Activated naive CD8-positive, alpha-beta T cell treated with anti-CD3 and anti-CD28 coated beads, Interleukin-2, amount 50 U/mL, for 24 hours (primary cell): Measurements from ENCODE around the gene DMP1.

Experiments
- ATAC-seq: fragments of 150-1000 bp; cut with Tn5 transposase; one replicate; pipeline ENCODE4 v1.10.0; 2021
- DNase-seq: peaks from one replicate; pipeline ENCODE4 v3.0.0; 2021
- H3K27ac Mint-ChIP-seq: one replicate; pipeline ENCODE4 v1.8.0; 2021; ENCODE audit warnings: mild to moderate bottlenecking, mixed read lengths
- H3K27me3 Mint-ChIP-seq: one replicate; pipeline ENCODE4 v1.8.0; 2021; ENCODE audit warnings: mixed read lengths
- H3K36me3 Mint-ChIP-seq: one replicate; pipeline ENCODE4 v1.8.0; 2021; ENCODE audit warnings: low read depth, mixed read lengths
- H3K4me1 Mint-ChIP-seq: one replicate; pipeline ENCODE4 v1.8.0; 2021; ENCODE audit warnings: mixed read lengths
- H3K4me3 Mint-ChIP-seq: one replicate; pipeline ENCODE4 v1.8.0; 2021; ENCODE audit warnings: mild to moderate bottlenecking, moderate library complexity, mixed read lengths
- H3K9me3 Mint-ChIP-seq: one replicate; pipeline ENCODE4 v1.8.0; 2021; ENCODE audit warnings: mixed read lengths

The DMP1 gene, protein sequence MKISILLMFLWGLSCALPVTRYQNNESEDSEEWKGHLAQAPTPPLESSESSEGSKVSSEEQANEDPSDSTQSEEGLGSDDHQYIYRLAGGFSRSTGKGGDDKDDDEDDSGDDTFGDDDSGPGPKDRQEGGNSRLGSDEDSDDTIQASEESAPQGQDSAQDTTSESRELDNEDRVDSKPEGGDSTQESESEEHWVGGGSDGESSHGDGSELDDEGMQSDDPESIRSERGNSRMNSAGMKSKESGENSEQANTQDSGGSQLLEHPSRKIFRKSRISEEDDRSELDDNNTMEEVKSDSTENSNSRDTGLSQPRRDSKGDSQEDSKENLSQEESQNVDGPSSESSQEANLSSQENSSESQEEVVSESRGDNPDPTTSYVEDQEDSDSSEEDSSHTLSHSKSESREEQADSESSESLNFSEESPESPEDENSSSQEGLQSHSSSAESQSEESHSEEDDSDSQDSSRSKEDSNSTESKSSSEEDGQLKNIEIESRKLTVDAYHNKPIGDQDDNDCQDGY

DNA sequence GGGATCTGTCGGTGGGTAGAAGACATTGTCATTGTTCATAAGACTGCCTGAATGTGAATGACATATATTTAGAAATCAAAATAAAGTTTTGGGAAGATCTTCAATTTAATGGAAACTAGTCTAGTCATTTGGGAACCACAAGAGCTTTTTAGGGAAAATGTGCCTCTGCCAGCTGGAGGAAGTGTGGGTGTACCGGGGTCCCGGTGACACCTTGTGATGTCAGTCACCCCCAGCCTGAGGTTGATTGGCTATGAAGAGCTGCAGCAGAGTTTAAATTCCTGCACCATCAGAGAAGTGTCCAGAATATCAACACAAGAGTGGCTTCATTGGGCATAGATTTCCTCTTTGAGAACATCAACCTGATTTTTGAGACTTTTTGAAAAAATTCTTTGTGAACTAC lies at the start of gene DMP1:
DMP1 (plus strand) TSS at position 301 of the 400 bp plus-strand sequence. CDS start 6,213 bp downstream, outside the sequence.
- no peaks in the 10 kb centered on the region for H3K36me3 Mint-ChIP-seq
- ATAC-seq (no peak), DNase-seq (no peak)
- H3K27me3 Mint-ChIP-seq, result no peaks in the 10 kb centered on the region
- no peak within 1 kb of the TSS for H3K4me3 Mint-ChIP-seq
- no peaks in the 10 kb centered on the region for H3K4me1 Mint-ChIP-seq
- no peak within 1 kb of the TSS for H3K27ac Mint-ChIP-seq
- no peaks in the 10 kb centered on the region for H3K9me3 Mint-ChIP-seq

GRCh38 chr4:87601361-87601760 lies 48.7 kb upstream of the DMP1 start:
- H3K36me3 Mint-ChIP-seq, result no peaks in the 10 kb centered on the region

GRCh38 chr4:87608229-87608628 lies 41.9 kb upstream of the DMP1 start, which contains the start of gene DSPP:
Gene DSPP, plus strand, starts transcription at chr4:87608529. Its CDS starts 2,380 bp downstream, at chr4:87610909.
- ATAC-seq, result no peak
- Mint-ChIP-seq H3K4me3 (no peak within 1 kb of the TSS), H3K9me3 (no peaks in the 10 kb centered on the region), H3K36me3 (no peaks in the 10 kb centered on the region), H3K27ac (no peak within 1 kb of the TSS), H3K27me3 (no peaks in the 10 kb centered on the region), H3K4me1 (no peaks in the 10 kb centered on the region)
- no peak for DNase-seq

More at GRCh38 chr4:87601361-87601760, 48.7 kb upstream of the DMP1 start:
- Mint-ChIP-seq H3K4me1 (no peaks in the 10 kb centered on the region), H3K27ac (no peak overlapping the region), H3K9me3 (no peaks in the 10 kb centered on the region), H3K27me3 (peaks cover 17% of the 10 kb centered on the region), H3K4me3 (no peak overlapping the region)
- ATAC-seq (no peak), DNase-seq (no peak)

DNA sequence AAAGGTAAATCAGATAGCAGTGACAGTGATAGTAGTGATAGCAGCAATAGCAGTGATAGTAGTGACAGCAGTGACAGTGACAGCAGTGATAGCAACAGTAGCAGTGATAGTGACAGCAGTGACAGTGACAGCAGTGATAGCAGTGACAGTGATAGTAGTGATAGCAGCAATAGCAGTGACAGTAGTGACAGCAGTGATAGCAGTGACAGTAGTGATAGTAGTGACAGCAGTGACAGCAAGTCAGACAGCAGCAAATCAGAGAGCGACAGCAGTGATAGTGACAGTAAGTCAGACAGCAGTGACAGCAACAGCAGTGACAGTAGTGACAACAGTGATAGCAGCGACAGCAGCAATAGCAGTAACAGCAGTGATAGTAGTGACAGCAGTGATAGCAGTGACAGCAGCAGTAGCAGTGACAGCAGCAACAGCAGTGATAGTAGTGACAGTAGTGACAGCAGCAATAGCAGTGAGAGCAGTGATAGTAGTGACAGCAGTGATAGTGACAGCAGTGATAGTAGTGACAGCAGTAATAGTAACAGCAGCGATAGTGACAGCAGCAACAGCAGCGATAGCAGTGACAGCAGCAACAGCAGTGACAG lies 35.7 kb upstream of the DMP1 start:
- Mint-ChIP-seq H3K4me1 (no peaks in the 10 kb centered on the region), H3K4me3 (no peak overlapping the region), H3K36me3 (no peaks in the 10 kb centered on the region), H3K9me3 (no peaks in the 10 kb centered on the region), H3K27ac (no peak overlapping the region), H3K27me3 (peaks cover 3% of the 10 kb centered on the region)
- DNase-seq (no peak), ATAC-seq (no peak)

DNA sequence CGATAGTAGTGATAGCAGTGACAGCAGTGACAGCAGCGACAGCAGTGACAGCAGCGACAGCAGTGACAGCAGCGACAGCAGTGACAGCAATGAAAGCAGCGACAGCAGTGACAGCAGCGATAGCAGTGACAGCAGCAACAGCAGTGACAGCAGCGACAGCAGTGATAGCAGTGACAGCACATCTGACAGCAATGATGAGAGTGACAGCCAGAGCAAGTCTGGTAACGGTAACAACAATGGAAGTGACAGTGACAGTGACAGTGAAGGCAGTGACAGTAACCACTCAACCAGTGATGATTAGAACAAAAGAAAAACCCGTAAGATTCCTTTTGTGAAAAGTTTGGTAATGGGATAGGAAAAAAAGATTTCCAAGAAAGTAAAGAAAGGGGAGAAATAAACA lies 33.8 kb upstream of the DMP1 start:
- DNase-seq (no peak), ATAC-seq (no peak)
- Mint-ChIP-seq H3K4me1 (no peaks in the 10 kb centered on the region), H3K27me3 (peaks cover 3% of the 10 kb centered on the region), H3K4me3 (no peak overlapping the region), H3K36me3 (no peaks in the 10 kb centered on the region), H3K27ac (no peak overlapping the region), H3K9me3 (no peaks in the 10 kb centered on the region)

- Mint-ChIP-seq H3K9me3 (no peaks in the 10 kb centered on the region), H3K27ac (no peak overlapping the region), H3K4me1 (no peaks in the 10 kb centered on the region), H3K27me3 (peaks cover 3% of the 10 kb centered on the region), H3K36me3 (no peaks in the 10 kb centered on the region), H3K4me3 (no peak overlapping the region)
- DNase-seq, result no peak
- ATAC-seq, result no peak
Observed at GRCh38 chr4:87620086-87620485, 30.0 kb upstream of the DMP1 start.

DNA sequence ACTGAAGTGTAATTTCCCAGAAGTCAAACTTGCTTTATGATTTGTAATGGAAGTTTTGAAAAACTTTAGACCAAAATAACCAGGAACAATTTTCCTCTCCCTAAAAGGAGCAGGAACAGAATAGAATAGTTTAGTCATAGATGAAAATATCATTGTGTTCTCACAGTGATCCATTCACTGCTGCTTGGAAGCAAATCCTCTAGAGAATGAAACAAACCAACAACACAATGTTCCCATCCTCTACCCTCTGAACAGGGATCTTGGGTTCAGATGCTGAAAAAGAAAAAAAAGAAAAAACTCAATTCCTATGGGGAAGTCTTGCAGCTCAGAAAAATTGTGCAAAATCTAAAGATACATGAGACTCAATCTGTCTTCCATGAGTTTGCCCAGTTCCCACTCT lies 29.6 kb upstream of the DMP1 start:
- H3K36me3 Mint-ChIP-seq, result no peaks in the 10 kb centered on the region
- ATAC-seq (no peak), DNase-seq (no peak)
- peaks cover 3% of the 10 kb centered on the region for H3K27me3 Mint-ChIP-seq
- no peak overlapping the region for H3K4me3 Mint-ChIP-seq
- no peaks in the 10 kb centered on the region for H3K4me1 Mint-ChIP-seq
- no peak overlapping the region for H3K27ac Mint-ChIP-seq
- no peaks in the 10 kb centered on the region for H3K9me3 Mint-ChIP-seq

DNA sequence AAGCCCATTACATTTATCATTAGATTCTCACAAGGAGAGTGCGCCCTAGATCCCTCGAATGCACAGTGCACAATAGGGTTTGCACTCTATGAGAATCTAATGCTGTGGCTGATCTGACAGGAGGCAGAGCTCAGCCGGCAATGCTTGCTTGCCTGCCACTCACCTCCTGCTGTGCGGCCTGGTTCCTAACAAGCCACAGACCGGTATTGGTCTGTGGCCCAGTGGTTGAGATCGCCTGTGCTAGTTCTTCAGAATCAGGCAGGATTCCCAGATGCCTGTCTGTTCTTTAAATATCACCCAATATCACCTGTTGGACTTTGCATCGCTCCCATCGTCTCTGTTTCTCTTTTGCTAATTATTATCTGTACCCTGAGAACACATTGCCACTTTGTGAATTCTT lies 27.8 kb upstream of the DMP1 start:
- Mint-ChIP-seq H3K36me3 (no peaks in the 10 kb centered on the region), H3K27ac (no peak overlapping the region), H3K27me3 (peaks cover 1% of the 10 kb centered on the region), H3K9me3 (no peaks in the 10 kb centered on the region), H3K4me1 (no peaks in the 10 kb centered on the region), H3K4me3 (no peak overlapping the region)
- ATAC-seq (no peak), DNase-seq (no peak)

DNA sequence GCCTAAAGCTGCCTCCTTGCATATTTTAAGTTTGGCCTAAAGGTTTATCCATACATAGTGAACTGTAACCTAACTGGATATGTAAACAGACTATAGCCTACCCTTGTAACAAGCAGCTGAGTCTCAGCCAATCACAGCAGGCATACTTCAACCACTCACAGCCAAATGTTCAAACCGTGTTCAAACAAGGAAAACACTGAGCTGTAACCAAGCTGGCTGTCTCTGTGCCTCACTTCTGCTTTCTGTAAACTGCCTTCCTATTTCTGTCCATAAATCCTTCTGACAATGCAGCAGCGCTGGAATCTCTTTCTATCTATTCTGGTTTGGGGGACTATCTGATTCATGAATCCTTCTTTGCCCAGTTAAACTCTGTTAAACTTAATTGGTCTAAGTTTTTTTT lies 25.4 kb upstream of the DMP1 start:
- Mint-ChIP-seq H3K36me3 (no peaks in the 10 kb centered on the region), H3K27me3 (no peaks in the 10 kb centered on the region), H3K4me3 (no peak overlapping the region), H3K4me1 (no peaks in the 10 kb centered on the region), H3K27ac (no peak overlapping the region), H3K9me3 (no peaks in the 10 kb centered on the region)
- ATAC-seq (no peak), DNase-seq (no peak)

DNA sequence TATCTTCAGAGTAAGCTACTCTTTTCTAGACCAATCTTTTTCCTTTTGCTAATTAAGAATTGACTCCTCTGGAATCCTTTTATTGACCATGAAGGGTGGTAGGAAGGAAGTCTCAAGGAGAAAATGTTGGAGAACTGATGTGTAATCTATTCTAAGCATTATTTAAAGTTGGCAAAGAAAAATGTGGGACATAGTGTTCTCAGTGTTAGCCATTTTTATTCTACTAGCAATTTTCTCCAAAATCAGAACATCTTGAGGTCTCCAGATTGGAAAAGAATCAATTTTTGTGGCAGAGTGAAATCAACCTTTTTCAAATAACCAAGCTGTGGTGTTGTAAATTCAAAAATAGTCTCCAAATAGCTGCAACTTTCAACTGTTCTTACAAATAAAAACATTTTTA lies 18.4 kb upstream of the DMP1 start:
- Mint-ChIP-seq H3K27me3 (no peaks in the 10 kb centered on the region), H3K27ac (no peak overlapping the region), H3K4me3 (no peak overlapping the region), H3K9me3 (no peaks in the 10 kb centered on the region), H3K36me3 (no peaks in the 10 kb centered on the region), H3K4me1 (no peaks in the 10 kb centered on the region)
- no peak for ATAC-seq
- no peak for DNase-seq

DNA sequence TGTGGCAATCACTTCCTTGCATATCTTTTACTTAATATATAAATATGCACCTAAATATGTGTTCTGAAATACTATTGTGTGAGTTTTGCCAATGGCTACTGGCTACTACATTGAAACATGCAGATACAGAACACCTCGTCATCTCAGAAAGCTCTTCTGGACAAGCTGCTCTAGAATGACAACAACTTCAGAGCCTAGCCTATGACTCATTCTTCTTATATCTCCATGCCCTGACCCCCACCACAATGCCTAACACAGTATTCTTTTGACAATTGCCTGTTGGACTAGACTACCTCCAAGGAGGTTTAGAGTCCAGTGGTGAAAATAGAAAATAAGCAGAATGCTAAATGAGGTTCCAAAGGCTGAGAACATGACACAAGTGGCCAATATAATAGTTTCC lies 17.6 kb upstream of the DMP1 start:
- H3K4me1 Mint-ChIP-seq, result no peaks in the 10 kb centered on the region
- no peaks in the 10 kb centered on the region for H3K36me3 Mint-ChIP-seq
- H3K27me3 Mint-ChIP-seq, result peaks cover 3% of the 10 kb centered on the region
- H3K9me3 Mint-ChIP-seq, result no peaks in the 10 kb centered on the region
- no peak overlapping the region for H3K4me3 Mint-ChIP-seq
- H3K27ac Mint-ChIP-seq, result no peak overlapping the region
- DNase-seq, result no peak
- ATAC-seq, result no peak

GRCh38 chr4:87633243-87633642 lies 16.8 kb upstream of the DMP1 start:
- H3K9me3 Mint-ChIP-seq, result no peaks in the 10 kb centered on the region
- H3K27ac Mint-ChIP-seq, result no peak overlapping the region
- ATAC-seq, result no peak
- no peak overlapping the region for H3K4me3 Mint-ChIP-seq
- peaks cover 5% of the 10 kb centered on the region for H3K27me3 Mint-ChIP-seq
- H3K36me3 Mint-ChIP-seq, result no peaks in the 10 kb centered on the region
- no peak for DNase-seq
- no peaks in the 10 kb centered on the region for H3K4me1 Mint-ChIP-seq

DNA sequence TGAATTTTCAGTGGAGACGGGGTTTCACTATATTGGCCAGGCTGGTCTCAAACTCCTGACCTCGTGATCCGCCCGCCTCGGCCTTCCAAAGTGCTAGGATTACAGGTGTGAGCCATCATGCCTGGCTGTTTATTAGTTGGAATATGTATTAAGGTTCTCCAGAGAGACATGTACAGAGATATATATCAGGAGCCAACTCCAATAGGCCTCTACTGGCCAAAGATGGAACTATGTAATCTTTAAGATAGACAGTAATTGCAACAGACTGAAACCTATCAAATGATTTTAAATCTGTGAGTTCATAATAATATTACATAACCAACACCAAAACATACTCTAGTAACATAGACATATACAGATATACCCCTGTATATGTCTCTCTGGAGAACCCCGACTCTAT lies 5.8 kb upstream of the DMP1 start:
- H3K36me3 Mint-ChIP-seq, result no peaks in the 10 kb centered on the region

GRCh38 chr4:87650938-87651337 lies 858 bp downstream of the DMP1 start:
- Mint-ChIP-seq H3K27me3 (no peaks in the 10 kb centered on the region), H3K27ac (no peak overlapping the region), H3K4me1 (no peaks in the 10 kb centered on the region), H3K9me3 (no peaks in the 10 kb centered on the region), H3K4me3 (no peak overlapping the region), H3K36me3 (no peaks in the 10 kb centered on the region)
- no peak for DNase-seq
- no peak for ATAC-seq

More for the DNA sequence above, 5.8 kb upstream of the DMP1 start:
- Mint-ChIP-seq H3K27ac (no peak overlapping the region), H3K9me3 (no peaks in the 10 kb centered on the region), H3K4me3 (no peak overlapping the region), H3K27me3 (no peaks in the 10 kb centered on the region), H3K4me1 (no peaks in the 10 kb centered on the region)
- ATAC-seq (no peak), DNase-seq (no peak)

GRCh38 chr4:87651941-87652340 lies 1.9 kb downstream of the DMP1 start:
- Mint-ChIP-seq H3K36me3 (no peaks in the 10 kb centered on the region), H3K9me3 (no peaks in the 10 kb centered on the region)
- ATAC-seq, result no peak

More at GRCh38 chr4:87651941-87652340, 1.9 kb downstream of the DMP1 start:
- H3K27ac Mint-ChIP-seq, result no peak overlapping the region
- no peak for DNase-seq
- H3K27me3 Mint-ChIP-seq, result no peaks in the 10 kb centered on the region
- no peaks in the 10 kb centered on the region for H3K4me1 Mint-ChIP-seq
- no peak overlapping the region for H3K4me3 Mint-ChIP-seq
